ENCODE measurements around the gene TDRD1. TPM values are rescaled to one million over a fixed set of nuclear protein-coding genes. Genes with fewer than 3 reads are reported as not detected.

The TDRD1 gene
- total and polyA plus RNA-seq, 2 donors: 0.07 to 0.52 TPM

DNA sequence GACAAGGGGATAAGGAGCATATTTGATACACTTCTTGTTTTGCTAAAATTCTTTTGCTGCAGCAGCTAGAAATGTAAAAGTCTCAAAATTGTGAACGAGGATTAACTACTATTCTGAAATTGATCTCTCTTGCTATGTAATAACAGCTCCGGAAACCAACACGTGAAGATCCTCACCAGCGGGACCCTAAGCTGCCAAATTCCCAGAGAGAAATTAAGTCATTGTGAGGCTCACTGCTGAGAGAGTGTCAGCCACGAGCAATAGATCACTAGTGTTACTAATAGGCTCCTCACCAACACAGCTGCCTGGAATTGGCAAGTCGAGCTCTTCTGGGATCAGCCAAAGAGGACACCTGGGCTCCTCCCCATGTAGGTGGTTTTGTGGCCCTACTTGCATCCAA is 54.3 kb downstream of the TDRD1 start:
- no peak for DNase-seq (ENCODE audit: low read depth in 6 of 9, low spot score in 9 of 9)
- peaks cover 0 to 27% of the 10 kb centered on the region in 2 donors for H3K27me3 ChIP-seq (ENCODE audit: control insufficient read depth in 2 of 2, insufficient read depth in 1 of 2, low read length in 1 of 2)
- no peak overlapping the region for H3K4me3 ChIP-seq (ENCODE audit: low read length in 2 of 2)
- H3K9me3 ChIP-seq (ENCODE audit: control insufficient read depth in 2 of 2, insufficient read depth in 1 of 2, low read length in 1 of 2): no peaks in the 10 kb centered on the region
- H3K36me3 ChIP-seq (ENCODE audit: control insufficient read depth in 2 of 2, insufficient read depth in 2 of 2, low read length in 1 of 2): no peaks in the 10 kb centered on the region
- H3K4me1 ChIP-seq (ENCODE audit: control insufficient read depth in 2 of 2, insufficient read depth in 2 of 2, low read length in 2 of 2): peaks cover 0 to 4% of the 10 kb centered on the region in 2 donors
- WGBS: 74% methylated on average over 6 of the region's 6 CpGs
- H3K27ac ChIP-seq (ENCODE audit: low read depth in 1 of 2, low read length in 1 of 2): no peak overlapping the region

DNA sequence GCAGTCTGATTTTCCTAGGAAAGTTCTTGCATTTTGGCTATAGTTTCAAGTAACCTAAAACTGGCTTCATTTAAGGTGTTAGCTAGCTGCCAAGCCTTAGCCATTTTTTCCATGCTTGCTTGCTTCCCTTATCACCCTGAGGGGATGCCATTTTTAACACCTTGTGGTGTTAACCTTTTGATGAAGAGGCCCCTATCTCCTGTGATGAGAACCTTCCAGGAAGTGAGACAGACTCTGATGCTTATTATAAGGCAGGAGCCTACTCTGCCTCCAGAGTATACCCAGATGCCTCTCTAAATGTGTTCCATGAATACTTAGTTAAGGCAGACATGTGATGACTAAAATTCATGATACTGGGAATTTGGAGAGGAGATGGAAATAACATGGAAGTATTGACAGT is 55.0 kb downstream of the TDRD1 start:
- Histone ChIP-seq H3K27me3 (ENCODE audit: control insufficient read depth in 2 of 2, insufficient read depth in 1 of 2, low read length in 1 of 2) (peaks cover 4 to 33% of the 10 kb centered on the region in 2 donors), H3K27ac (ENCODE audit: low read depth in 1 of 2, low read length in 1 of 2) (no peak overlapping the region), H3K36me3 (ENCODE audit: control insufficient read depth in 2 of 2, insufficient read depth in 2 of 2, low read length in 1 of 2) (no peaks in the 10 kb centered on the region), H3K4me1 (ENCODE audit: control insufficient read depth in 2 of 2, insufficient read depth in 2 of 2, low read length in 2 of 2) (peaks cover 0 to 7% of the 10 kb centered on the region in 2 donors), H3K9me3 (ENCODE audit: control insufficient read depth in 2 of 2, insufficient read depth in 1 of 2, low read length in 1 of 2) (no peaks in the 10 kb centered on the region), H3K4me3 (ENCODE audit: low read length in 2 of 2) (no peak overlapping the region)
- DNase-seq (ENCODE audit: low read depth in 6 of 9, low spot score in 9 of 9): peak in 2 of 9 donors; percentile 10 to 42

DNA sequence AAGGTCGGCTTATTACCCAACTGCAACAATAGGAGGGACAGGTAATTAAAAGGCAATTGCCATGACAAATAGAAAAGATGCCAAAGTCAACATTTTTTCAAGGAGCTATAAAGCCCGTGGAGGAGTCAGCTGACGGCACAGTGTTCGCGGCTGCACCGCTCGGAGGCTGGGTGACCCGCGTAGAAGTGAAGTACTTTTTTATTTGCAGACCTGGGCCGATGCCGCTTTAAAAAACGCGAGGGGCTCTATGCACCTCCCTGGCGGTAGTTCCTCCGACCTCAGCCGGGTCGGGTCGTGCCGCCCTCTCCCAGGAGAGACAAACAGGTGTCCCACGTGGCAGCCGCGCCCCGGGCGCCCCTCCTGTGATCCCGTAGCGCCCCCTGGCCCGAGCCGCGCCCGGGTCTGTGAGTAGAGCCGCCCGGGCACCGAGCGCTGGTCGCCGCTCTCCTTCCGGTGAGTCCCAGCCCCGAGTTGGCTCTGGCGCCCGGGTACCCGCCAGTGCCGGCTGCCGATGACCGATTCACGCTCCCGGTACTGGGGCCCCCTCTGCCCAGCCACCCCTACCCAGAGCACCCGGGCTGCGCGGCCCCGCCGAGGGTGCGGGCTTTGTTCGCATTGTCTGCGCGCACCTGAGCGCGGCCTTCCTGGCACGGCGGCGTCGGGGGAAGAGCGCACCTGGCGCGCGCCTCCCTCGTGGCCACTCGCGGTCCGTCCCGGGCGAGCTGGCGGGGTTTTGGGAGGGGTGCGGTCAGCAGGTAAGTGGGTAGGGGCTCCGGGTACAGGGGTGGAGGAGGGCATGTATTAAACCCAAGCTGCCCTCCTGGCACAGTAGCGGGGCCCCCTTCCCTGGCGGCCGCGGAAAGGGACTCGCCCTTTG is 60.2 kb downstream of the TDRD1 start, which contains the start of gene VWA2:
VWA2 (plus strand) TSS at position 138 of the 877 bp plus-strand sequence. CDS start 9,460 bp downstream, outside the sequence.
- no peaks in the 10 kb centered on the region for H3K9me3 ChIP-seq (ENCODE audit: control insufficient read depth in 2 of 2, insufficient read depth in 1 of 2, low read length in 1 of 2)
- H3K4me1 ChIP-seq (ENCODE audit: control insufficient read depth in 2 of 2, insufficient read depth in 2 of 2, low read length in 2 of 2): peaks cover 3 to 4% of the 10 kb centered on the region in 2 donors
- no peaks in the 10 kb centered on the region for H3K36me3 ChIP-seq (ENCODE audit: control insufficient read depth in 2 of 2, insufficient read depth in 2 of 2, low read length in 1 of 2)
- WGBS: 3% methylated on average over 79 of the region's 79 CpGs
- H3K4me3 ChIP-seq (ENCODE audit: low read length in 2 of 2): peak within 1 kb of the TSS; percentile 33 to 48
- peak in 6 of 9 donors; percentile 32 to 65 (median 44) for DNase-seq (ENCODE audit: low read depth in 6 of 9, low spot score in 9 of 9)
- peak within 1 kb of the TSS; percentile 8 to 43 for H3K27ac ChIP-seq (ENCODE audit: low read depth in 1 of 2, low read length in 1 of 2)
- H3K27me3 ChIP-seq (ENCODE audit: control insufficient read depth in 2 of 2, insufficient read depth in 1 of 2, low read length in 1 of 2): peaks cover 32 to 84% of the 10 kb centered on the region in 2 donors

DNA sequence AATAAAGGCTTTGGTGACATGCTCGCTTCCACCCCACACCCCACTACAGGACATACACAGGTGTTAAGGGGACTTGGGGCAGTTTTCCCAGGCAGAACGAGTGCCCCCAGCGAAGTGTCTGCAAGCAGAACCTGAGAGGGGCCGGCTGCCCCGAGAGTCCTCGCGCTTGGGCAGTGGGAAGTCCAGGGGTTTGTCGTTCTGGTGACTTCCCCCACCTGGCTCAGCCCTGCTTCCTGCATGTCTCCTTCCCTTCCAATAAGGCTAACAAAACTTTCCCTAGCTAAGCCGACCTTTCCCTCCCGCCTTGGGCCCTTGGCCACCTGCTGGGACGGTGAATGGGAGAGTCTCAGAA is 60.8 kb downstream of the TDRD1 start:
- no peak overlapping the region for H3K4me3 ChIP-seq (ENCODE audit: low read length in 2 of 2)
- H3K27ac ChIP-seq (ENCODE audit: low read depth in 1 of 2, low read length in 1 of 2): peak overlapping the region in 1 of 2 donors; percentile 43
- H3K27me3 ChIP-seq (ENCODE audit: control insufficient read depth in 2 of 2, insufficient read depth in 1 of 2, low read length in 1 of 2): peaks cover 32 to 84% of the 10 kb centered on the region in 2 donors
- H3K36me3 ChIP-seq (ENCODE audit: control insufficient read depth in 2 of 2, insufficient read depth in 2 of 2, low read length in 1 of 2): no peaks in the 10 kb centered on the region
- H3K4me1 ChIP-seq (ENCODE audit: control insufficient read depth in 2 of 2, insufficient read depth in 2 of 2, low read length in 2 of 2): peaks cover 3 to 4% of the 10 kb centered on the region in 2 donors
- no peaks in the 10 kb centered on the region for H3K9me3 ChIP-seq (ENCODE audit: control insufficient read depth in 2 of 2, insufficient read depth in 1 of 2, low read length in 1 of 2)
- no peak for DNase-seq (ENCODE audit: low read depth in 6 of 9, low spot score in 9 of 9)
- 63% methylated on average over 11 of the region's 11 CpGs for WGBS

DNA sequence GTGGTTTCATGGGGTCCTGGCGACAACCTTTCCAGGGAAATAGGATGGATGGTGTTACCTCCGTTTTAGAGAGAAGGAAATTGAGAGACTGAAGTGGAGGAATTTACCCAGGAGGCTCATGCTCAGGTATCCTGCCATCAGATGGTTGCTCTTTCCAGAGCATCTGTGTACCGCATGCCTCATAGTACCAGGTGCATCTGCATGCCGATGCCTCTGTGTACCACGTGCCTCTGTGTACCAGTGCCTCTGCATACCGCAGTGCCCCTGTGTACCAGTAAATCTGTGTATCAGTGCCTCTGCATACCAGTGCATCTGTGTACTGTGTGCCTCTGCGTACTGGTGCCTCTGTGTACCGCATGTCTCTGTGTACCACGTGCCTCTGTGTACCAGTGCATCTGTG is 63.1 kb downstream of the TDRD1 start:
- Histone ChIP-seq H3K27me3 (ENCODE audit: control insufficient read depth in 2 of 2, insufficient read depth in 1 of 2, low read length in 1 of 2) (peaks cover 32 to 69% of the 10 kb centered on the region in 2 donors), H3K36me3 (ENCODE audit: control insufficient read depth in 2 of 2, insufficient read depth in 2 of 2, low read length in 1 of 2) (no peaks in the 10 kb centered on the region), H3K4me3 (ENCODE audit: low read length in 2 of 2) (no peak overlapping the region), H3K27ac (ENCODE audit: low read depth in 1 of 2, low read length in 1 of 2) (no peak overlapping the region), H3K4me1 (ENCODE audit: control insufficient read depth in 2 of 2, insufficient read depth in 2 of 2, low read length in 2 of 2) (peaks cover 3 to 7% of the 10 kb centered on the region in 2 donors), H3K9me3 (ENCODE audit: control insufficient read depth in 2 of 2, insufficient read depth in 1 of 2, low read length in 1 of 2) (no peaks in the 10 kb centered on the region)
- DNase-seq (ENCODE audit: low read depth in 6 of 9, low spot score in 9 of 9): no peak
- whole genome bisulfite sequencing: 95% methylated on average over 9 of the region's 9 CpGs

DNA sequence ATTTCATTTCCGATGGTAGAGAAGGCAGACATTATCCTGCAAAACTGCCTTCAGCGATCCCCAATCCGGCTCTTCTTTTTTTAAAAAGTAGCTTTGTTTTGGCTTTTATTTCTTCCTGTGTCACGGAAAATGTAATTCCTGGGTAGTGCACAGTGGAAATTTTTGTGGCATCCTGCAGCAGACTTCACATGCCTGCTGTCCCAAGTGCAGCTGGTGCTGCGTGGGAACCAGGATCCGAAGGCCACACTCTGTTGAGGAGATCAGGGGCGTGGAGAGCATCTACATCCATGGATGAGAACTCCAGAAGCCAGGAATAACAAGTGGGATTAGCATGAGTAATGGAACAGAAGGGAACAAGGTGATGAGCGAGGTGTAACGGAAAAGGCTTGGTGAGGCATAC is 64.5 kb downstream of the TDRD1 start:
- peak overlapping the region in 1 of 2 donors; percentile 19 for H3K27ac ChIP-seq (ENCODE audit: low read depth in 1 of 2, low read length in 1 of 2)
- H3K9me3 ChIP-seq (ENCODE audit: control insufficient read depth in 2 of 2, insufficient read depth in 1 of 2, low read length in 1 of 2): no peaks in the 10 kb centered on the region
- WGBS: 86% methylated on average over 9 of the region's 9 CpGs
- H3K27me3 ChIP-seq (ENCODE audit: control insufficient read depth in 2 of 2, insufficient read depth in 1 of 2, low read length in 1 of 2): peaks cover 32 to 56% of the 10 kb centered on the region in 2 donors
- no peaks in the 10 kb centered on the region for H3K36me3 ChIP-seq (ENCODE audit: control insufficient read depth in 2 of 2, insufficient read depth in 2 of 2, low read length in 1 of 2)
- peaks cover 3 to 7% of the 10 kb centered on the region in 2 donors for H3K4me1 ChIP-seq (ENCODE audit: control insufficient read depth in 2 of 2, insufficient read depth in 2 of 2, low read length in 2 of 2)
- no peak overlapping the region for H3K4me3 ChIP-seq (ENCODE audit: low read length in 2 of 2)
- no peak for DNase-seq (ENCODE audit: low read depth in 6 of 9, low spot score in 9 of 9)

DNA sequence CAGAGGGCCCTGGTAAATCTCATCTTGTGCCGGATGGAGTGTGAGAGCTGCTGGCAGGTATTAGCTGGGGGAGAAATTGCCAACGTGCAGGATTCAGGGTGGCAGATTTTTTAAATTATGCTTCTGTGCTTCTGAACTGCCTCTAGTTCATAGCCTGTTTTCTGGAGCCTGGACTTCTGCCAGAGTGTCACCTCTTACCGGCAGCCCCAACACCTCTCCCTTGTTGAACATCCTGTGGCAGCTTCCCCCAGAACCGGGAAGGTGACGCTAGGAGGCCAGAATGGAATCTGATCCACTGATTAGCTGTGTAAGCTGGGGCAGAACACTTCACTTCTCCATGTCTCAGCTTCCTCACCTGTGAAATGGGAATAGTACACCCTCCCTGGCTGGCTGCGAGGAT is 65.0 kb downstream of the TDRD1 start:
- Histone ChIP-seq H3K36me3 (ENCODE audit: control insufficient read depth in 2 of 2, insufficient read depth in 2 of 2, low read length in 1 of 2) (no peaks in the 10 kb centered on the region), H3K4me3 (ENCODE audit: low read length in 2 of 2) (no peak overlapping the region), H3K27ac (ENCODE audit: low read depth in 1 of 2, low read length in 1 of 2) (peak overlapping the region in 1 of 2 donors; percentile 19), H3K9me3 (ENCODE audit: control insufficient read depth in 2 of 2, insufficient read depth in 1 of 2, low read length in 1 of 2) (no peaks in the 10 kb centered on the region), H3K4me1 (ENCODE audit: control insufficient read depth in 2 of 2, insufficient read depth in 2 of 2, low read length in 2 of 2) (peaks cover 3 to 4% of the 10 kb centered on the region in 2 donors), H3K27me3 (ENCODE audit: control insufficient read depth in 2 of 2, insufficient read depth in 1 of 2, low read length in 1 of 2) (peaks cover 28 to 51% of the 10 kb centered on the region in 2 donors)
- 70% methylated on average over 6 of the region's 6 CpGs for WGBS
- no peak for DNase-seq (ENCODE audit: low read depth in 6 of 9, low spot score in 9 of 9)

DNA sequence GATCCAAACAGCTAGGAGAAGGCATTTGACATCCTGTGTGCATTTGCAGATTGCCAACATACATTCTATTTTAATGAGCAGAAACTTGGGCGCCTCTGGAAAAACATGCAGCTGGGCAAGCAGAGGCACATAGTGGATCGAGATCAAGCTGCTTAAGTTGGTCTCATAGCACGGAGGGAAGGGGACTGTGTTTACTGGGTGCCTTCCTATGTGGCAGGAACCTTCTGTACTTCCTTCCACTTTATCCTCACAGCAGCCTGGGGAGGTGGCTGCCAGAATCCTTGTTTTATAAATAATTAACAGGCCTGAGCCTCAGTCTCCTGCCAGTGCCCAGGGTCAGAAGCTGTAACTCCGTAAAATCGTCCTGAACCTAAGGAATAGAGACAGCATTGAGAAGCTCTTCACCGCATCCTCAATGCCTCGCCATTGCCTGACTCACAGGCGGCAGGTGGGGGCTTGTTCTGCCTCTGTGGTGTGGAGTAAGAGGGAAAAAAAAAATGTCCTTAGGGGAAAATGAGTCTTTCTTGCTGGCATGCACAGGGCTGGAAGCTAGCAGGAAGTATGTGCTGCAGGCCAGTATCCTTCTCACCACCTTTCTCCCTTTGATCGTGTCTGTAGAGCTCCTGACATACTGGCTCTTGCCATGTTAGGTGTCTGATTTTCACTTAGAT is 66.1 kb downstream of the TDRD1 start:
- Histone ChIP-seq H3K27me3 (ENCODE audit: control insufficient read depth in 2 of 2, insufficient read depth in 1 of 2, low read length in 1 of 2) (peaks cover 17 to 40% of the 10 kb centered on the region in 2 donors), H3K9me3 (ENCODE audit: control insufficient read depth in 2 of 2, insufficient read depth in 1 of 2, low read length in 1 of 2) (no peaks in the 10 kb centered on the region), H3K4me1 (ENCODE audit: control insufficient read depth in 2 of 2, insufficient read depth in 2 of 2, low read length in 2 of 2) (peaks cover 0 to 3% of the 10 kb centered on the region in 2 donors), H3K36me3 (ENCODE audit: control insufficient read depth in 2 of 2, insufficient read depth in 2 of 2, low read length in 1 of 2) (no peaks in the 10 kb centered on the region), H3K4me3 (ENCODE audit: low read length in 2 of 2) (no peak overlapping the region), H3K27ac (ENCODE audit: low read depth in 1 of 2, low read length in 1 of 2) (peak overlapping the region in 1 of 2 donors; percentile 20)
- 69% methylated on average over 9 of the region's 9 CpGs for WGBS
- no peak for DNase-seq (ENCODE audit: low read depth in 6 of 9, low spot score in 9 of 9)

All from thymus (tissue), 11 donors.